Measurements from ENCODE around the gene GARIN5A. TPM values are rescaled to one million over a fixed set of nuclear protein-coding genes. Genes with fewer than 3 reads are reported as not detected.

Gene GARIN5A
- total and polyA plus RNA-seq, 12 donors, result 1.2 to 4.3 (median 1.9) TPM

GRCh38 chr19:50496189-50497021, 19.8 kb upstream of the GARIN5A start:
- Histone ChIP-seq H3K27me3 (no peaks in the 10 kb centered on the region), H3K4me1 (peaks cover 0 to 10% (median 0%) of the 10 kb centered on the region in 9 donors), H3K9me3 (no peaks in the 10 kb centered on the region), H3K4me3 (peak overlapping the region in 2 of 10 donors; percentile 23 to 55), H3K27ac (peak overlapping the region in 4 of 10 donors; percentile 52 to 70 (median 56)), H3K36me3 (no peaks in the 10 kb centered on the region)
- TF ChIP-seq, protein P1, sequence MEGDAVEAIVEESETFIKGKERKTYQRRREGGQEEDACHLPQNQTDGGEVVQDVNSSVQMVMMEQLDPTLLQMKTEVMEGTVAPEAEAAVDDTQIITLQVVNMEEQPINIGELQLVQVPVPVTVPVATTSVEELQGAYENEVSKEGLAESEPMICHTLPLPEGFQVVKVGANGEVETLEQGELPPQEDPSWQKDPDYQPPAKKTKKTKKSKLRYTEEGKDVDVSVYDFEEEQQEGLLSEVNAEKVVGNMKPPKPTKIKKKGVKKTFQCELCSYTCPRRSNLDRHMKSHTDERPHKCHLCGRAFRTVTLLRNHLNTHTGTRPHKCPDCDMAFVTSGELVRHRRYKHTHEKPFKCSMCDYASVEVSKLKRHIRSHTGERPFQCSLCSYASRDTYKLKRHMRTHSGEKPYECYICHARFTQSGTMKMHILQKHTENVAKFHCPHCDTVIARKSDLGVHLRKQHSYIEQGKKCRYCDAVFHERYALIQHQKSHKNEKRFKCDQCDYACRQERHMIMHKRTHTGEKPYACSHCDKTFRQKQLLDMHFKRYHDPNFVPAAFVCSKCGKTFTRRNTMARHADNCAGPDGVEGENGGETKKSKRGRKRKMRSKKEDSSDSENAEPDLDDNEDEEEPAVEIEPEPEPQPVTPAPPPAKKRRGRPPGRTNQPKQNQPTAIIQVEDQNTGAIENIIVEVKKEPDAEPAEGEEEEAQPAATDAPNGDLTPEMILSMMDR (IDR thresholded peaks at IDR 0.05), result peak in 1 of 9 donors; percentile 16
- DNase-seq (peak; percentile 70 to 75), ATAC-seq (peak; percentile 44 to 60 (median 54))
- intact Hi-C loops (cut with DNase I), result no loop called here
- WGBS, 2 donors, result 31 to 48% methylated on average over 30 of the region's 30 CpGs

DNA sequence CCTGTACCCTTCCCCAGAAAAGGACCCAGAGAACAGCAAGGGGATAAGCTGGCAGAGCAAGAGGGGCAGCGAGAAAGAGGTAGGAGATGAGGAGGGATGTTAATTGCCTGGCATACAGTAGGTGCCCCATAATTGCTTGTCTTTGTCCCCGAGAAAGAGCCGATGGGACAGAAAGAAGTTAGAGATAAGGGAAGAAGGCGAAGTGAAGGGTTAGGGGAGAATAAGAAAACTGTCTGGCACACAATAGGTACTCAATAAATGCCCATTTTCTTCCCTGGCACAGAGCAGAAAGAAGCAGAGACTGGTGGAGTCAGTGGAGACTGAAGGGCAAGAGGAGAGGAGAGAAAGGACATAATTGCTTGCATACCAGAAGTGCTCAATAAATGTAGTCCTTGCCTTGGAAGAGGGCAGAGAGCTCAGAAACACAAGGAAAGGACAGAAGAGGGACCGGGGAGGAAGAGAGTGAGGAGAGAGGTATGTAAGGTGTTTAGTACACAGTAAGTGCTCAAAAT, 18.4 kb upstream of the GARIN5A start:
- Histone ChIP-seq H3K36me3 (peaks cover 0 to 6% (median 0%) of the 10 kb centered on the region in 9 donors), H3K9me3 (peaks cover 0 to 9% (median 0%) of the 10 kb centered on the region in 11 donors), H3K4me3 (no peak overlapping the region), H3K4me1 (peaks cover 0 to 15% (median 0%) of the 10 kb centered on the region in 9 donors), H3K27ac (no peak overlapping the region), H3K27me3 (no peaks in the 10 kb centered on the region)
- ATAC-seq, result peak in 1 of 8 donors; percentile 0
- no peak for DNase-seq
- TF ChIP-seq, protein P1 (IDR thresholded peaks at IDR 0.05), result no peak
- WGBS, 2 donors, result 52 to 57% methylated on average over 5 of the region's 5 CpGs
- intact Hi-C loops (cut with DNase I), result no loop called here

GRCh38 chr19:50494186-50495019, 17.8 kb upstream of the GARIN5A start:
- peaks cover 0 to 6% (median 0%) of the 10 kb centered on the region in 9 donors for H3K36me3 ChIP-seq
- no peak overlapping the region for H3K4me3 ChIP-seq
- WGBS, 2 donors, result 38 to 47% methylated on average over 7 of the region's 7 CpGs
- peak in 2 of 8 donors; percentile 2 to 3 for ATAC-seq
- H3K4me1 ChIP-seq, result peaks cover 0 to 15% (median 0%) of the 10 kb centered on the region in 9 donors
- intact Hi-C loops (cut with DNase I), result no loop called here
- H3K27me3 ChIP-seq, result no peaks in the 10 kb centered on the region
- no peak for DNase-seq
- H3K27ac ChIP-seq, result no peak overlapping the region
- TF ChIP-seq, protein P1 (IDR thresholded peaks at IDR 0.05), result no peak
- H3K9me3 ChIP-seq, result peaks cover 0 to 9% (median 0%) of the 10 kb centered on the region in 11 donors

DNA sequence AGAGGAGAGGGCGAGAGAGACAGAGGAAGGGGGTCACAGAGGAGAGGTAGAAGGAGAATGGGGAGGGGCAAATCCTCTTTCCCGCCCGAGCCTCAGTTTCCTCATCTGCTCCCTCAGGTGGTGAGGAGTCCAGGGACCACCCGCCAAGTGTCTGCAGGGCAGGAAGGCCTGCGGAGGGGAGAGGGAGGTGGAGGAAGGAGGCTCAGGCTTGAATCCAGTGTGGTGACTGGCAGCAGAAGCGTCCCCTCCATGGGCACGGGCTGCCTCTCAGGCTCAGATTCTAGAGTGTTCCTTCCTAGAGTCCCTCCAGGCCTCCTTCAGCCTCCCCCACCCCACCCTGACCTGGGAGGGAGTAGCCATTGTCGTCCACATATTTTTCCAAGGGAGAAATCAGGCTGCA, 16.5 kb upstream of the GARIN5A start:
- H3K4me3 ChIP-seq, result no peak overlapping the region
- H3K36me3 ChIP-seq, result peaks cover 0 to 6% (median 0%) of the 10 kb centered on the region in 9 donors
- H3K9me3 ChIP-seq, result peaks cover 0 to 9% (median 0%) of the 10 kb centered on the region in 11 donors
- 40 to 48% methylated on average over 8 of the region's 8 CpGs for WGBS, 2 donors
- peaks cover 0 to 15% (median 0%) of the 10 kb centered on the region in 9 donors for H3K4me1 ChIP-seq
- no peak for ATAC-seq
- no peak for DNase-seq
- H3K27ac ChIP-seq, result no peak overlapping the region
- no peaks in the 10 kb centered on the region for H3K27me3 ChIP-seq
- TF ChIP-seq, protein P1 (IDR thresholded peaks at IDR 0.05), result no peak
- intact Hi-C loops (cut with DNase I), result no loop called here
